ENCODE measurements around the gene PIWIL4. TPM values are rescaled to one million over a fixed set of nuclear protein-coding genes. Genes with fewer than 3 reads are reported as not detected.

PIWIL4 gene
- total RNA-seq, 1 donor from 2014 or later, result 0.59 TPM

GRCh38 chr11:94666792-94667721 lies 99.9 kb downstream of the PIWIL4 start:
- H3K27me3 ChIP-seq (ENCODE audit: insufficient read depth, low read length), result no peaks in the 10 kb centered on the region
- no peak overlapping the region for H2AFZ ChIP-seq (ENCODE audit: low read depth, low read length)
- no peaks in the 10 kb centered on the region for H3K4me1 ChIP-seq (ENCODE audit: insufficient read depth, low read length)
- DNase-seq (ENCODE audit: low read depth) (no peak), FAIRE-seq (no peak)
- H3K9ac ChIP-seq (ENCODE audit: low read length), result no peak overlapping the region
- TF ChIP-seq, protein P1, sequence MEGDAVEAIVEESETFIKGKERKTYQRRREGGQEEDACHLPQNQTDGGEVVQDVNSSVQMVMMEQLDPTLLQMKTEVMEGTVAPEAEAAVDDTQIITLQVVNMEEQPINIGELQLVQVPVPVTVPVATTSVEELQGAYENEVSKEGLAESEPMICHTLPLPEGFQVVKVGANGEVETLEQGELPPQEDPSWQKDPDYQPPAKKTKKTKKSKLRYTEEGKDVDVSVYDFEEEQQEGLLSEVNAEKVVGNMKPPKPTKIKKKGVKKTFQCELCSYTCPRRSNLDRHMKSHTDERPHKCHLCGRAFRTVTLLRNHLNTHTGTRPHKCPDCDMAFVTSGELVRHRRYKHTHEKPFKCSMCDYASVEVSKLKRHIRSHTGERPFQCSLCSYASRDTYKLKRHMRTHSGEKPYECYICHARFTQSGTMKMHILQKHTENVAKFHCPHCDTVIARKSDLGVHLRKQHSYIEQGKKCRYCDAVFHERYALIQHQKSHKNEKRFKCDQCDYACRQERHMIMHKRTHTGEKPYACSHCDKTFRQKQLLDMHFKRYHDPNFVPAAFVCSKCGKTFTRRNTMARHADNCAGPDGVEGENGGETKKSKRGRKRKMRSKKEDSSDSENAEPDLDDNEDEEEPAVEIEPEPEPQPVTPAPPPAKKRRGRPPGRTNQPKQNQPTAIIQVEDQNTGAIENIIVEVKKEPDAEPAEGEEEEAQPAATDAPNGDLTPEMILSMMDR (IDR thresholded peaks at IDR 0.05; ENCODE audit: insufficient read depth, low read depth, low read length), result no peak
- no peak for TF ChIP-seq EZH2 (IDR thresholded peaks at IDR 0.05; ENCODE audit: insufficient read depth, low read length)
- Mint-ChIP-seq H3K4me3 (ENCODE audit: unreplicated experiment) (no peak overlapping the region), H3K4me1 (ENCODE audit: low read depth, unreplicated experiment) (peaks cover 2% of the 10 kb centered on the region), H3K36me3 (ENCODE audit: low read depth, unreplicated experiment) (peaks cover 6% of the 10 kb centered on the region), H3K27ac (ENCODE audit: unreplicated experiment) (no peak overlapping the region), H3K27me3 (ENCODE audit: low read depth, unreplicated experiment) (peaks cover 10% of the 10 kb centered on the region), H3K9me3 (ENCODE audit: unreplicated experiment) (peaks cover 8% of the 10 kb centered on the region)
- no peak overlapping the region for H3K4me3 ChIP-seq (ENCODE audit: insufficient read depth, low read depth, low read length)
- H3K4me2 ChIP-seq (ENCODE audit: low read length), result no peak overlapping the region
- no peaks in the 10 kb centered on the region for H3K36me3 ChIP-seq (ENCODE audit: insufficient read depth, low read length)
- no peaks in the 10 kb centered on the region for H3K79me2 ChIP-seq (ENCODE audit: insufficient read depth, low read length)
- no peaks in the 10 kb centered on the region for H3K9me3 ChIP-seq (ENCODE audit: insufficient read depth, low read depth, low read length)
- no peaks in the 10 kb centered on the region for H4K20me1 ChIP-seq (ENCODE audit: insufficient read depth, low read length)
- H3K27ac ChIP-seq (ENCODE audit: low read depth, low read length), result no peak overlapping the region

- FAIRE-seq, result no peak
- Histone ChIP-seq H3K9me3 (ENCODE audit: insufficient read depth, low read depth, low read length) (no peaks in the 10 kb centered on the region), H3K36me3 (ENCODE audit: insufficient read depth, low read length) (no peaks in the 10 kb centered on the region), H3K9ac (ENCODE audit: low read length) (no peak overlapping the region), H3K27me3 (ENCODE audit: insufficient read depth, low read length) (no peaks in the 10 kb centered on the region), H3K4me1 (ENCODE audit: insufficient read depth, low read length) (no peaks in the 10 kb centered on the region), H3K27ac (ENCODE audit: low read depth, low read length) (no peak overlapping the region), H3K79me2 (ENCODE audit: insufficient read depth, low read length) (no peaks in the 10 kb centered on the region), H3K4me3 (ENCODE audit: insufficient read depth, low read depth, low read length) (no peak overlapping the region), H2AFZ (ENCODE audit: low read depth, low read length) (no peak overlapping the region), H4K20me1 (ENCODE audit: insufficient read depth, low read length) (no peaks in the 10 kb centered on the region), H3K4me2 (ENCODE audit: low read length) (no peak overlapping the region)
- no peak for DNase-seq (ENCODE audit: low read depth)
- Mint-ChIP-seq H3K4me3 (ENCODE audit: unreplicated experiment) (no peak overlapping the region), H3K27me3 (ENCODE audit: low read depth, unreplicated experiment) (peaks cover 10% of the 10 kb centered on the region), H3K27ac (ENCODE audit: unreplicated experiment) (no peak overlapping the region), H3K36me3 (ENCODE audit: low read depth, unreplicated experiment) (peaks cover 6% of the 10 kb centered on the region), H3K4me1 (ENCODE audit: low read depth, unreplicated experiment) (peaks cover 2% of the 10 kb centered on the region), H3K9me3 (ENCODE audit: unreplicated experiment) (peaks cover 8% of the 10 kb centered on the region)
- TF ChIP-seq EZH2 (IDR thresholded peaks at IDR 0.05; ENCODE audit: insufficient read depth, low read length), result no peak
- TF ChIP-seq, protein P1 (IDR thresholded peaks at IDR 0.05; ENCODE audit: insufficient read depth, low read depth, low read length), result no peak
Observed at GRCh38 chr11:94668212-94668793, 101.1 kb downstream of the PIWIL4 start.
